Upper lobe of right lung (tissue), 1 donor: Measurements from ENCODE around the gene PPP2R5E. TPM values are rescaled to one million over a fixed set of nuclear protein-coding genes. Genes with fewer than 3 reads are reported as not detected.

Experiments
- ATAC-seq: fragments of 200-7000 bp; cut with Tn5 transposase; one replicate; pipeline ENCODE4 v1.9.1; 2020; ENCODE audit warnings: mild to moderate bottlenecking, moderate library complexity
- DNase-seq: peaks from one replicate; pipeline ENCODE4 v3.0.0-alpha.2; 2020
- H3K27ac ChIP-seq: fragments of 200-600 bp; one replicate; pipeline ENCODE4 v1.8.0; 2022
- H3K27me3 ChIP-seq: fragments of 200-600 bp; one replicate; pipeline ENCODE4 v1.8.0; 2022; ENCODE audit warnings: mild to moderate bottlenecking
- H3K36me3 ChIP-seq: fragments of 200-600 bp; one replicate; pipeline ENCODE4 v1.8.0; 2022
- H3K4me1 ChIP-seq: fragments of 200-600 bp; one replicate; pipeline ENCODE4 v1.8.0; 2022
- H3K4me3 ChIP-seq: fragments of 200-600 bp; one replicate; pipeline ENCODE4 v1.8.0; 2022; ENCODE audit warnings: mild to moderate bottlenecking
- H3K9me3 ChIP-seq: fragments of 200-600 bp; one replicate; pipeline ENCODE4 v1.8.0; 2022
- intact Hi-C: fragments of 100-400 bp; cut with DNase I; formaldehyde crosslinking; loops from one replicate; pipeline ENCODE4 v1.11.0; 2022
- total RNA-seq: library from RNA; stranded (reverse); fragmentation: NEBNext Ultra II Directional; extraction: Animal tissue kit (Norgen Biotek cat#: 25700); gene quantifications from one replicate; pipeline ENCODE4 v1.2.1, GENCODE V29; 2021
- TF ChIP-seq, protein P1 (sequence below): fragments of 200-600 bp; IDR thresholded peaks from one replicate; pipeline ENCODE4 v1.8.0; 2022; ENCODE audit warnings: antibody characterized with exemption
- donor health status: DM: no; HTN: yes; CAD: no; lungs with severe emphysema.

The PPP2R5E gene
- total RNA-seq, 1 donor from 2014 or later = 46.0 TPM

DNA sequence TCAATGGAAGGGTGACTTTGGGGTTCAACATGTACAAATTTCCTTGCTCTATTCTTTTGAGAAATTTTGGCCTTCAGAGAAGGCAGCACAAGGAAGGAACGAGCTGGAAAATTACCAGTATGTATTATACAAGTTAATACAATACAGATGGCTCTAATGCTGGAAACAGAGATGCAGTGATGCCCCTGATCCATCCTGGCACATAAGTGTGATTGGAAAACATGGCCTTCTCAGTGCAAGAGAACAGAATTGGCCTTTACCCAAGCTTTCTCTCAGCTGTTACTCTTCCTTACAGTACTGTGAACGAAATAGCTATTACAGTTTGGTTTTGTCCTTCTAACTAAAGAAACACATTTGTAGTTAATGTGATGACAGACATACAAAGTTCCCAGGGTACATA lies 122.0 kb downstream of the PPP2R5E start:
- no peaks in the 10 kb centered on the region for H3K4me1 ChIP-seq
- intact Hi-C loops = no loop called here
- H3K4me3 ChIP-seq = no peak overlapping the region
- TF ChIP-seq, protein P1, sequence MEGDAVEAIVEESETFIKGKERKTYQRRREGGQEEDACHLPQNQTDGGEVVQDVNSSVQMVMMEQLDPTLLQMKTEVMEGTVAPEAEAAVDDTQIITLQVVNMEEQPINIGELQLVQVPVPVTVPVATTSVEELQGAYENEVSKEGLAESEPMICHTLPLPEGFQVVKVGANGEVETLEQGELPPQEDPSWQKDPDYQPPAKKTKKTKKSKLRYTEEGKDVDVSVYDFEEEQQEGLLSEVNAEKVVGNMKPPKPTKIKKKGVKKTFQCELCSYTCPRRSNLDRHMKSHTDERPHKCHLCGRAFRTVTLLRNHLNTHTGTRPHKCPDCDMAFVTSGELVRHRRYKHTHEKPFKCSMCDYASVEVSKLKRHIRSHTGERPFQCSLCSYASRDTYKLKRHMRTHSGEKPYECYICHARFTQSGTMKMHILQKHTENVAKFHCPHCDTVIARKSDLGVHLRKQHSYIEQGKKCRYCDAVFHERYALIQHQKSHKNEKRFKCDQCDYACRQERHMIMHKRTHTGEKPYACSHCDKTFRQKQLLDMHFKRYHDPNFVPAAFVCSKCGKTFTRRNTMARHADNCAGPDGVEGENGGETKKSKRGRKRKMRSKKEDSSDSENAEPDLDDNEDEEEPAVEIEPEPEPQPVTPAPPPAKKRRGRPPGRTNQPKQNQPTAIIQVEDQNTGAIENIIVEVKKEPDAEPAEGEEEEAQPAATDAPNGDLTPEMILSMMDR = no peak
- no peaks in the 10 kb centered on the region for H3K9me3 ChIP-seq
- no peak overlapping the region for H3K27ac ChIP-seq
- H3K36me3 ChIP-seq = peaks cover 14% of the 10 kb centered on the region
- ATAC-seq (no peak), DNase-seq (no peak)
- H3K27me3 ChIP-seq = no peaks in the 10 kb centered on the region

DNA sequence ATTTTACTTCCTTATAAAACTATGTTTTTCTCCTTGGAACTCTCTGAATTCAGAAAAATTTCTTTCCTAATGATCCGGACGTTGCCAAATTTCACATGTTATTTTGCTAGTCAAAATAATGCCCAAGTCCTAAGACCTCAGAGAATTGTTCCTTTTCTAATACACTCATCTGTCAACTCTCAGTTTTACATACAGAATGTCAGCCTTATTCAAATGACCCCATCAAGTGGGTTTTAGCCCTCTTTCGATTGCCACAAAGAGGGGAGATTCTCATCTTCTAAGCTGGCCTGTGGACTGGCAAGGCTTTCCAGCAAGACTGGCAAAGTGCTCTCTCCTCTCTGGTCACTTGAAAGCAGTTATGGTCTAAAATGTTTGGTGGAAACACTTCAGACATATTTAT lies 125.2 kb downstream of the PPP2R5E start:
- intact Hi-C loops = no loop called here
- ATAC-seq = no peak
- DNase-seq = no peak

DNA sequence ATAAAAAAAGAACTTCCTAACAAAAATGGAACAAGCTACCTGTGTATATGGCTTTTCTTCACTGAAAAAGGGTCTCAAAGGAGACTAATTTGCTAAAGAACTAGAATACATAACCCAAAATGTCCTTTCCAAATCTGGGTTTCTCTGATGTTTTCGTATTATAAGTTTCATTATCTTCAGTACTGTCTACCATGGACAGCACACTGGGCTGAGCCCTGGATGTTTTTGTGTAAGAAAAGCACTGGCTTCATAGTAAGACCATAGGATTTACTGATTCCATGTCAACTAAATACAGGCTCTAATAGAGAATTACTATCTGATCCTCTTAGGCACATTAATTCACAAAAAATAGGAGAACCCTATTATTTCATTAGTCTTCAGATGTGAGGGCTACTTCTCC lies 130.2 kb downstream of the PPP2R5E start:
- ATAC-seq = no peak
- intact Hi-C loops = no loop called here
- TF ChIP-seq, protein P1 = no peak

More for the DNA sequence above, 125.2 kb downstream of the PPP2R5E start:
- TF ChIP-seq, protein P1 = no peak
- Histone ChIP-seq H3K36me3 (peaks cover 29% of the 10 kb centered on the region), H3K9me3 (no peaks in the 10 kb centered on the region), H3K4me1 (no peaks in the 10 kb centered on the region), H3K4me3 (no peak overlapping the region), H3K27ac (no peak overlapping the region), H3K27me3 (no peaks in the 10 kb centered on the region)

DNA sequence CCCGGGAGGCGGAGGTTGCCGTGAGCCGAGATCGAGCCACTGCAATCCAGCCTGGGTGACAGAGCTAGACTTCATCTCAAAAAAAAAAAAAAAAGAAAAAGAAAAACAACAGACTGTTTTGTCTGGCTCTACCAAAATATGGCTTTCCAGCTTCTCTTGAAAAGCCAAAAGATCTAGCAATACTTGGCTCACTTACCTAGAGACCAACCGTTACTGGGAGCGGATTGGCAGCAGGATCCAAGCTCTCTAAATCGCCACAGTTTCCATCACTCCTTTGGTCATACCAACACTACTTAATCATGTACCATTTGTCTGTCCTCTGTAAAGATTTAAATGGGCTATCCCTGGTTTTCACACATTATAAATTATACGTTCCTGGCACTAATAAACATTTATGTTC lies 136.8 kb downstream of the PPP2R5E start:
- intact Hi-C loops = no loop called here
- H3K27ac ChIP-seq = no peak overlapping the region
- no peaks in the 10 kb centered on the region for H3K4me1 ChIP-seq
- peaks cover 10% of the 10 kb centered on the region for H3K36me3 ChIP-seq
- TF ChIP-seq, protein P1 = no peak
- no peak for DNase-seq
- no peak for ATAC-seq
- H3K4me3 ChIP-seq = no peak overlapping the region
- no peaks in the 10 kb centered on the region for H3K9me3 ChIP-seq
- H3K27me3 ChIP-seq = no peaks in the 10 kb centered on the region

More for the DNA sequence above, 130.2 kb downstream of the PPP2R5E start:
- Histone ChIP-seq H3K4me1 (no peaks in the 10 kb centered on the region), H3K27ac (no peak overlapping the region), H3K9me3 (no peaks in the 10 kb centered on the region), H3K36me3 (peaks cover 27% of the 10 kb centered on the region), H3K27me3 (no peaks in the 10 kb centered on the region), H3K4me3 (no peak overlapping the region)
- no peak for DNase-seq

DNA sequence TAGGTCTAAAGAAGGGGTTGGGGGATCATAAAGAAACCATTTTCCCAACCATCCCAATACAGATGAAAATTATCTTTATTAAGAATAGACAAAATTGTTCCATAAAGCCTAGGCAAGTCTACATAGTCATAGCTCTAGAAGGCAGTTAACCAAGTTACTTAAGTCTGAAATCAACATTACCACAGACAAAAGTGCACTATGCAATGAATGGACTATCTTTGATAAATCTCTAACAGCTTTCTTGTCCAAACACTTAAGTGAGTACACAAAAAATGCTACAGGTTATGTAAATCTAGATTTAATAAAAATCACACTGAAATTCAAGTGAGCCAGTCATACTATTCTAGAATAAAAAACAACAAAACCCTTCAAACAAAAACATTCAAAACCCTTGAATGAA lies 137.5 kb downstream of the PPP2R5E start:
- no peak overlapping the region for H3K4me3 ChIP-seq
- H3K9me3 ChIP-seq = no peaks in the 10 kb centered on the region
- DNase-seq (no peak), ATAC-seq (no peak)
- peaks cover 10% of the 10 kb centered on the region for H3K36me3 ChIP-seq
- no peaks in the 10 kb centered on the region for H3K27me3 ChIP-seq
- TF ChIP-seq, protein P1 = no peak
- H3K4me1 ChIP-seq = no peaks in the 10 kb centered on the region
- intact Hi-C loops = no loop called here
- H3K27ac ChIP-seq = no peak overlapping the region

DNA sequence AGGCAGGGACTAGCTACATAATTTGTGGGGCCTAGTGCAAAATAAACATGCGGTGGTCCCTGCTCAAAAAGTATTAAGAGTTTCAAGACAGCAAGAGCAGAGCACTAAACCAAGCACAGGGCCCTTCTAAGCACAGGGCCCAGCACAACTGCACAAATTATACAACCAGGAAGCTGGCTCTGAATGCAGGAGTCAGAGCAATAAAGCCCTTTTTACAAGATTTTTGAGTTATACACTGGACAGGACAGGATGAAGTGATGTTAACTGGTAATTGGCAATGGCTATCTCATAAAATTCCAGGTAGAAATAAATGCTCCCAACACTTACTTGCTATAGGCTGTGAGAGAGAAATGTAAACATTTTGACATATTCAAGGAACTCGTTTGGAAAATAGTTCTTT lies 138.3 kb downstream of the PPP2R5E start:
- no peaks in the 10 kb centered on the region for H3K27me3 ChIP-seq
- H3K27ac ChIP-seq = no peak overlapping the region
- ATAC-seq (no peak), DNase-seq (no peak)
- TF ChIP-seq, protein P1 = no peak
- H3K9me3 ChIP-seq = no peaks in the 10 kb centered on the region
- intact Hi-C loops = no loop called here
- H3K4me1 ChIP-seq = no peaks in the 10 kb centered on the region
- H3K36me3 ChIP-seq = peaks cover 10% of the 10 kb centered on the region
- H3K4me3 ChIP-seq = no peak overlapping the region
